H9 (cell line): ENCODE measurements around the gene ASPSCR1. TPM values are rescaled to one million over a fixed set of nuclear protein-coding genes. Genes with fewer than 3 reads are reported as not detected.

Source experiments
- DNase-seq: peaks from one replicate; pipeline ENCODE4 v3.0.0-alpha.2; 2017
- H2AFZ ChIP-seq: one replicate; pipeline ENCODE4 v1.6.1; 2013; ENCODE audit warnings: mild to moderate bottlenecking, low read length, control low read depth, moderate library complexity
- H2AK5ac ChIP-seq: 2 replicates; pipeline ENCODE4 v1.6.1; 2013; ENCODE audit warnings: low read length, control low read depth, mixed read lengths; ENCODE audit not compliant: insufficient read length
- H2BK120ac ChIP-seq: one replicate; pipeline ENCODE4 v1.6.1; 2013; ENCODE audit warnings: low read depth, mild to moderate bottlenecking, low read length, control low read depth, inconsistent platforms; ENCODE audit not compliant: poor library complexity, severe bottlenecking
- H2BK12ac ChIP-seq: 2 replicates; pipeline ENCODE4 v1.6.1; 2013; ENCODE audit warnings: low read length, control low read depth, mixed read lengths, low read depth; ENCODE audit not compliant: insufficient read length
- H2BK15ac ChIP-seq: 2 replicates; pipeline ENCODE4 v1.6.1; 2013; ENCODE audit warnings: low read depth, low read length, control low read depth
- H2BK20ac ChIP-seq: one replicate; pipeline ENCODE4 v1.6.1; 2013; ENCODE audit warnings: low read depth, mild to moderate bottlenecking, low read length, control low read depth, inconsistent platforms; ENCODE audit not compliant: poor library complexity, severe bottlenecking
- H2BK5ac ChIP-seq: 2 replicates; pipeline ENCODE4 v1.6.1; 2013; ENCODE audit warnings: low read length, control low read depth, mixed read lengths; ENCODE audit not compliant: insufficient read length
- H3K14ac ChIP-seq: 2 replicates; pipeline ENCODE4 v1.6.1; 2013; ENCODE audit warnings: low read length, control low read depth; ENCODE audit not compliant: insufficient read depth
- H3K18ac ChIP-seq: 2 replicates; pipeline ENCODE4 v1.6.1; 2013; ENCODE audit warnings: low read depth, mild to moderate bottlenecking, mixed read lengths, low read length, control low read depth; ENCODE audit not compliant: insufficient read length
- H3K23ac ChIP-seq: 2 replicates; pipeline ENCODE4 v1.6.1; 2013; ENCODE audit warnings: low read length, control low read depth, mixed read lengths, low read depth; ENCODE audit not compliant: insufficient read length
- H3K23me2 ChIP-seq: 2 replicates; pipeline ENCODE4 v1.6.1; 2013; ENCODE audit warnings: low read depth, mild to moderate bottlenecking, mixed read lengths, low read length, control low read depth; ENCODE audit not compliant: insufficient read length, poor library complexity, severe bottlenecking
- H3K27ac ChIP-seq: 2 replicates; pipeline ENCODE4 v1.5.1; 2013; ENCODE audit warnings: low read length, control low read depth, mixed read lengths, low read depth; ENCODE audit not compliant: insufficient read length
- H3K27me3 ChIP-seq: 2 replicates; pipeline ENCODE4 v1.6.1; 2013; ENCODE audit warnings: low read length, control low read depth, inconsistent platforms; ENCODE audit not compliant: insufficient read depth
- H3K4ac ChIP-seq: 2 replicates; pipeline ENCODE4 v1.6.1; 2013; ENCODE audit warnings: low read depth, mild to moderate bottlenecking, control low read depth, inconsistent platforms, low read length, moderate library complexity
- H3K4me1 ChIP-seq: 2 replicates; pipeline ENCODE4 v1.6.1; 2013; ENCODE audit warnings: low read length, control low read depth, inconsistent platforms; ENCODE audit not compliant: insufficient read depth
- H3K4me2 ChIP-seq: 2 replicates; pipeline ENCODE4 v1.6.1; 2013; ENCODE audit warnings: low read length, control low read depth, mixed read lengths; ENCODE audit not compliant: insufficient read length, insufficient read depth
- H3K56ac ChIP-seq: 2 replicates; pipeline ENCODE4 v1.6.1; 2013; ENCODE audit warnings: low read depth, mild to moderate bottlenecking, mixed read lengths, low read length, control low read depth; ENCODE audit not compliant: insufficient read length
- H3K79me1 ChIP-seq: 2 replicates; pipeline ENCODE4 v1.6.1; 2013; ENCODE audit warnings: low read depth, mild to moderate bottlenecking, moderate library complexity, low read length, control low read depth, inconsistent platforms; ENCODE audit not compliant: insufficient read depth, poor library complexity, severe bottlenecking
- H3K79me2 ChIP-seq: 2 replicates; pipeline ENCODE4 v1.6.1; 2013; ENCODE audit warnings: low read length, control low read depth, inconsistent platforms; ENCODE audit not compliant: insufficient read depth
- H3K9ac ChIP-seq: 2 replicates; pipeline ENCODE4 v1.6.1; 2013; ENCODE audit warnings: low read length, control low read depth, mixed read lengths; ENCODE audit not compliant: insufficient read length; ENCODE audit errors: extremely low read depth
- H3K9me3 ChIP-seq: one replicate; pipeline ENCODE4 v1.6.1; 2013; ENCODE audit warnings: low read depth, low read length, inconsistent platforms; ENCODE audit not compliant: control insufficient read depth
- H3T11ph ChIP-seq: one replicate; pipeline ENCODE4 v1.6.1; 2013; ENCODE audit warnings: mild to moderate bottlenecking, low read length, control low read depth, inconsistent platforms
- H4K20me1 ChIP-seq: one replicate; pipeline ENCODE4 v1.6.1; 2013; ENCODE audit not compliant: control insufficient read depth, insufficient read length, insufficient read depth
- H4K5ac ChIP-seq: 2 replicates; pipeline ENCODE4 v1.6.1; 2013; ENCODE audit warnings: low read depth, mild to moderate bottlenecking, mixed read lengths, low read length, control low read depth; ENCODE audit not compliant: insufficient read length
- H4K8ac ChIP-seq: replicated peaks from 2 replicates; pipeline ENCODE4 v1.6.1; 2013; ENCODE audit warnings: low read length, control low read depth, mixed read lengths, low read depth; ENCODE audit not compliant: insufficient read length
- H4K91ac ChIP-seq: 2 replicates; pipeline ENCODE4 v1.6.1; 2013; ENCODE audit warnings: low read depth, mild to moderate bottlenecking, moderate library complexity, mixed read lengths, low read length, control low read depth; ENCODE audit not compliant: insufficient read length
- H3K27ac Mint-ChIP-seq, 3 experiments: 2 replicates in 2 of 3; 3 replicates in 1 of 3; pipeline ENCODE4 v1.8.0; 2020 to 2021; ENCODE audit warnings: mixed read lengths in 3 of 3, mild to moderate bottlenecking in 1 of 3, moderate library complexity in 1 of 3
- H3K27me3 Mint-ChIP-seq: 2 replicates; pipeline ENCODE4 v1.8.0; 2021; ENCODE audit warnings: low read depth, mild to moderate bottlenecking, moderate library complexity, mixed read lengths
- H3K36me3 Mint-ChIP-seq, 3 experiments: 2 replicates in 2 of 3; 3 replicates in 1 of 3; pipeline ENCODE4 v1.8.0; 2020 to 2021; ENCODE audit warnings: low read depth in 3 of 3, mixed read lengths in 3 of 3; ENCODE audit not compliant: insufficient read depth in 1 of 3
- H3K4me1 Mint-ChIP-seq, 2 experiments: 2 replicates each; pipeline ENCODE4 v1.8.0; 2020; ENCODE audit warnings: mixed read lengths in 2 of 2
- H3K4me3 Mint-ChIP-seq, 2 experiments: 2 replicates in 1 of 2; 3 replicates in 1 of 2; pipeline ENCODE4 v1.8.0; 2020 to 2021; ENCODE audit warnings: mild to moderate bottlenecking in 2 of 2, mixed read lengths in 2 of 2, moderate library complexity in 1 of 2
- H3K9me3 Mint-ChIP-seq, 2 experiments: 2 replicates in 1 of 2; 3 replicates in 1 of 2; pipeline ENCODE4 v1.8.0; 2020; ENCODE audit warnings: mild to moderate bottlenecking in 2 of 2, mixed read lengths in 2 of 2, moderate library complexity in 1 of 2
- CTCF ChIP-seq: fragments of 200-600 bp; sonication (generic); conservative IDR thresholded peaks from 3 replicates; pipeline ENCODE4 v1.8.0; 2021; ENCODE audit warnings: antibody characterized with exemption, mild to moderate bottlenecking
- WGBS: extraction: QIAGEN DNeasy Blood & Tissue Kit; methylation state at CpG from one replicate; pipeline ENCODE4 v1.1.7; 2013; ENCODE audit warnings: missing lambda C conversion rate, low lambda C conversion rate, mixed read lengths; ENCODE audit not compliant: insufficient read length; ENCODE audit errors: extremely low coverage; 5-methylcytosine and 5-hydroxymethylcytosine counted together
- total RNA-seq: library from RNA; stranded (reverse); gene quantifications from 2 replicates; pipeline ENCODE4 v1.2.1, GENCODE V29; 2021

Gene ASPSCR1
- total RNA-seq, 1 experiment from 2014 or later, result 50.9 TPM

GRCh38 chr17:82051776-82052637 lies 74.6 kb downstream of the ASPSCR1 start, which contains the start of the genes GPS1 and RFNG:
Gene GPS1 (plus strand): TSS chr17:82051898. CDS start chr17:82051932, 34 bp downstream.
Gene RFNG (minus strand): TSS chr17:82051811. CDS start chr17:82051766, 45 bp downstream.
- H3K79me1 ChIP-seq, result peaks cover 2% of the 10 kb centered on the region
- no peak within 1 kb of the TSS; the same call in 1 of the 2 replicates for H3K14ac ChIP-seq
- no peak within 1 kb of the TSS for H3K4ac ChIP-seq
- no peak within 1 kb of the TSS for H4K8ac ChIP-seq
- no peaks in the 10 kb centered on the region for H3K4me1 ChIP-seq
- peak within 1 kb of the TSS; percentile 89 to 93 for H3K4me3 Mint-ChIP-seq
- H2AFZ ChIP-seq, result no peak within 1 kb of the TSS
- H2AK5ac ChIP-seq, result no peak within 1 kb of the TSS
- H3K27me3 ChIP-seq, result no peaks in the 10 kb centered on the region
- no peaks in the 10 kb centered on the region for H3K9me3 Mint-ChIP-seq
- H3K23ac ChIP-seq, result no peak within 1 kb of the TSS
- H3K23me2 ChIP-seq, result no peaks in the 10 kb centered on the region
- H3T11ph ChIP-seq, result no peak within 1 kb of the TSS
- no peak within 1 kb of the TSS for H2BK12ac ChIP-seq
- H2BK15ac ChIP-seq, result no peak within 1 kb of the TSS
- no peak within 1 kb of the TSS for H3K56ac ChIP-seq
- no peak for TF ChIP-seq CTCF
- H4K91ac ChIP-seq, result no peak within 1 kb of the TSS
- peaks cover 10 to 47% (median 42%) of the 10 kb centered on the region in 3 experiments; a peak in 6 of 7 replicates for H3K36me3 Mint-ChIP-seq
- peak; percentile 75 for DNase-seq
- no peak within 1 kb of the TSS for H2BK20ac ChIP-seq
- H3K18ac ChIP-seq, result no peak within 1 kb of the TSS
- H4K5ac ChIP-seq, result no peak within 1 kb of the TSS
- H3K4me2 ChIP-seq, result peak within 1 kb of the TSS; percentile 72
- peaks cover 0 to 13% of the 10 kb centered on the region in 2 experiments; a peak in 2 of 4 replicates for H3K4me1 Mint-ChIP-seq
- no peaks in the 10 kb centered on the region for H3K9me3 ChIP-seq
- H3K9ac ChIP-seq, result peak within 1 kb of the TSS; percentile 43
- no peak within 1 kb of the TSS for H2BK5ac ChIP-seq
- peaks cover 3% of the 10 kb centered on the region for H4K20me1 ChIP-seq
- no peak within 1 kb of the TSS for H3K27ac ChIP-seq
- H3K27ac Mint-ChIP-seq, result peak within 1 kb of the TSS in 1 of 3 experiments; percentile 64; a peak in 2 of 7 replicates
- H2BK120ac ChIP-seq, result no peak within 1 kb of the TSS
- H3K79me2 ChIP-seq, result no peaks in the 10 kb centered on the region
- H3K27me3 Mint-ChIP-seq, result no peaks in the 10 kb centered on the region; the same call in 1 of the 2 replicates
- WGBS, result no CpG with 5 or more reads among the region's 94 CpGs
